ENCODE results near the gene PIRT. TPM values are rescaled to one million over a fixed set of nuclear protein-coding genes. Genes with fewer than 3 reads are reported as not detected.

PIRT gene
- not detected for polyA plus RNA-seq (2013, experiment 1 of 2)
- polyA plus RNA-seq (2013, experiment 2 of 2): not detected

DNA sequence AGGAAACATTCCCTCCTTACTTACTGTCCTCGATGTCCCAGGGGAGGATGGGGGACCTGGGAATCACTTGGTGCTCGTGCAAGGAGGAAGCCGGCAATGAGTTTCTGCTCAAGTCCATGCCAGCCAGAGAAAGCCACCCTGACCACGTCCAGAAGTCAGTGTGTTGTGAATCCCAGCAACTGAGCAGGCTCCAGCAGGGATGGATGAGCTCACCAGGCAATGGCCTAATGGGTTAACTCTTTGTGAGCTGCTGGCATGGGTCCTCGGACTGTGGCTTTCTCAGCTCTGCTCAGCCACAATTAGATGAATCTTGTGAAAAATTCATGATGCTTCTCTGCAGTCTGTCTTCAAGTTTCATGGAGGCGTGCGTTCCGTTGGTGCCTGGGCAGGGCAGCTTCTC lies at the start of gene PIRT:
TSS of gene PIRT (minus strand) at position 167 of the 400 bp plus-strand sequence. CDS start 12,442 bp downstream, outside the sequence.
- H3K27me3 ChIP-seq (ENCODE audit: control insufficient read depth in 1 of 2, insufficient read depth in 1 of 2, low read length in 2 of 2): peaks cover 0 to 15% of the 10 kb centered on the region in 2 experiments
- no peak within 1 kb of the TSS for H3K9ac ChIP-seq (ENCODE audit: low read length)
- DNase-seq: no peak
- no peaks in the 10 kb centered on the region for H3K36me3 ChIP-seq (ENCODE audit: control insufficient read depth in 1 of 2, insufficient read depth in 2 of 2, low read depth in 1 of 2, low read length in 2 of 2)
- no peak within 1 kb of the TSS for H3K27ac ChIP-seq (ENCODE audit: low read length, poor library complexity, severe bottlenecking)
- H2AK5ac ChIP-seq (ENCODE audit: low read length, severe bottlenecking): no peak within 1 kb of the TSS
- H3K79me1 ChIP-seq (replicated peaks; ENCODE audit: low read length, poor library complexity, severe bottlenecking): no peaks in the 10 kb centered on the region
- no peak within 1 kb of the TSS for H3K14ac ChIP-seq (ENCODE audit: low read length in 2 of 2)
- H3K4ac ChIP-seq (ENCODE audit: low read depth in 1 of 2, low read length in 2 of 2): no peak within 1 kb of the TSS
- H2BK120ac ChIP-seq (ENCODE audit: low read depth, low read length): no peak within 1 kb of the TSS
- H3K4me1 ChIP-seq (ENCODE audit: control insufficient read depth, insufficient read depth, low read depth, low read length): no peaks in the 10 kb centered on the region
- no peak within 1 kb of the TSS for H3K23ac ChIP-seq (ENCODE audit: low read length in 2 of 2)
- H3K9me3 ChIP-seq (ENCODE audit: control insufficient read depth, low read length): no peaks in the 10 kb centered on the region
- H2BK12ac ChIP-seq (ENCODE audit: low read length in 2 of 2): no peak within 1 kb of the TSS
- no peak within 1 kb of the TSS for H3K4me3 ChIP-seq (ENCODE audit: insufficient read depth in 1 of 2, low read depth in 1 of 2, low read length in 2 of 2)
- no peak within 1 kb of the TSS for H2BK15ac ChIP-seq (ENCODE audit: low read depth, poor library complexity, severe bottlenecking)
- H4K8ac ChIP-seq (ENCODE audit: low read length): no peak within 1 kb of the TSS
- H3K18ac ChIP-seq (ENCODE audit: low read depth in 1 of 2, low read length in 2 of 2): no peak within 1 kb of the TSS
- WGBS: 70% methylated on average over 8 of the region's 8 CpGs
- H2BK5ac ChIP-seq (ENCODE audit: low read depth, low read length, poor library complexity, severe bottlenecking): no peak within 1 kb of the TSS
- H2AFZ ChIP-seq (ENCODE audit: low read depth, low read length): no peak within 1 kb of the TSS
- H4K91ac ChIP-seq (ENCODE audit: low read length): no peak within 1 kb of the TSS
- no peak within 1 kb of the TSS for H3K4me2 ChIP-seq (ENCODE audit: low read length, poor library complexity, severe bottlenecking)

DNA sequence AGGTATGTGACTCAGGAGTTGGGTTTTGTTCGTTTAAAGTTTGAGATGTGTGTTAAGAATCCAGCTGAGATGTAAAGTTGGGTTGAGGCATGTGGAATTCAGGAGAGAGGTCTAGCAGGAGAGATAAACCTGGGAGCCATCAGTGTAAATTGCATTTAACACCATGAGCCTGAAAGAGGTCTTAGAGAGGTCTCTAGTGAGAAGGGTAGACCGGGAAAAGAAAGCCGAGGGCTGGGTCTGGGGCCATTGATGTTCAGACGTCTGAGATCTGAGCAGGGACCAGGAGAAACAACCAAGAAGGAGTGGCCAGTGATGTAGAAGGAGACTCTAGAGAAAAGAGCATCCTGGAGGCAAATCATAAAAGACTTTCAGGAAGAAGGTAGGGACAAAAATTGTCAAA lies 44.1 kb upstream of the PIRT start:
- Histone ChIP-seq H3K36me3 (ENCODE audit: control insufficient read depth in 1 of 2, insufficient read depth in 2 of 2, low read depth in 1 of 2, low read length in 2 of 2) (no peaks in the 10 kb centered on the region), H3K27me3 (ENCODE audit: control insufficient read depth in 1 of 2, insufficient read depth in 1 of 2, low read length in 2 of 2) (peaks cover 0 to 32% of the 10 kb centered on the region in 2 experiments), H3K79me1 (replicated peaks; ENCODE audit: low read length, poor library complexity, severe bottlenecking) (no peaks in the 10 kb centered on the region), H3K4ac (ENCODE audit: low read depth in 1 of 2, low read length in 2 of 2) (no peak overlapping the region), H2BK15ac (ENCODE audit: low read depth, poor library complexity, severe bottlenecking) (no peak overlapping the region), H2AFZ (ENCODE audit: low read depth, low read length) (no peak overlapping the region), H3K4me1 (ENCODE audit: control insufficient read depth, insufficient read depth, low read depth, low read length) (no peaks in the 10 kb centered on the region), H4K8ac (ENCODE audit: low read length) (no peak overlapping the region), H3K4me3 (ENCODE audit: insufficient read depth in 1 of 2, low read depth in 1 of 2, low read length in 2 of 2) (no peak overlapping the region), H3K4me2 (ENCODE audit: low read length, poor library complexity, severe bottlenecking) (no peak overlapping the region), H3K14ac (ENCODE audit: low read length in 2 of 2) (no peak overlapping the region), H2BK120ac (ENCODE audit: low read depth, low read length) (no peak overlapping the region), H3K9me3 (ENCODE audit: control insufficient read depth, low read length) (no peaks in the 10 kb centered on the region), H2AK5ac (ENCODE audit: low read length, severe bottlenecking) (no peak overlapping the region), H2BK5ac (ENCODE audit: low read depth, low read length, poor library complexity, severe bottlenecking) (no peak overlapping the region), H4K91ac (ENCODE audit: low read length) (no peak overlapping the region), H3K27ac (ENCODE audit: low read length, poor library complexity, severe bottlenecking) (no peak overlapping the region), H2BK12ac (ENCODE audit: low read length in 2 of 2) (no peak overlapping the region), H3K18ac (ENCODE audit: low read depth in 1 of 2, low read length in 2 of 2) (no peak overlapping the region), H3K9ac (ENCODE audit: low read length) (no peak overlapping the region), H3K23ac (ENCODE audit: low read length in 2 of 2) (no peak overlapping the region)
- WGBS: 34% methylated on average over 4 of the region's 4 CpGs
- DNase-seq: no peak

DNA sequence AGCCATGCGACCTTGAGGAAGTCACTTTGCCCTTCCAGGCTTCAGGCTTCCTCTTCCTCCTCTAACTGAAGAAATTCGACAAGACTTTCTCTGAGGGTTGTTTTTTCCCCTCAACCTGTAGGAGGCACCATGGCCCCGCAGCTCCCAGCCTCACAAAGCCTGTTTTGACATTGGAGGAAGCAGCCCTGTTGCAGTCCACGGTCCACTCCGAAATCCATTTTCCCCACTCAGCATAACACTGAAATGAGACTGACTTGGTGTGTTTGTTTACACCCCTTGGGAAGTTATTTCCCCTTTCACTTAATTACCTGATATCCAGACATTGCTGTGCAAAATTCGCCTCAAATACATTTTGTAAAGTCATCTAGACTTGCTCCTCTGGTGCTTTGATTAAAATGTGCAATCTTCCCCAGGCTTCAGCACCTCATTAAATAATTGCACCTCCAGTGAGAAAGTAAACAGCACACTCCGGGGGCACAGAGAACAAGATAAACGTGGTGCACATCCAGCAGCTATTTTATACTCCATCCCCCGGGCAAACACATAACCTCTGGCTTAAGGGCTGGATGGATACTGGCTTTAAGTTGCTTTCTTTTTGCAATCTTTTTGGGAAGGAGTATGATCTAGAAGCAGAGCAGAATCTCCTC lies 41.4 kb upstream of the PIRT start:
- Histone ChIP-seq H3K18ac (ENCODE audit: low read depth in 1 of 2, low read length in 2 of 2) (no peak overlapping the region), H4K91ac (ENCODE audit: low read length) (no peak overlapping the region), H4K8ac (ENCODE audit: low read length) (no peak overlapping the region), H3K4me2 (ENCODE audit: low read length, poor library complexity, severe bottlenecking) (no peak overlapping the region), H3K23ac (ENCODE audit: low read length in 2 of 2) (no peak overlapping the region), H3K9me3 (ENCODE audit: control insufficient read depth, low read length) (no peaks in the 10 kb centered on the region), H3K36me3 (ENCODE audit: control insufficient read depth in 1 of 2, insufficient read depth in 2 of 2, low read depth in 1 of 2, low read length in 2 of 2) (no peaks in the 10 kb centered on the region), H3K27me3 (ENCODE audit: control insufficient read depth in 1 of 2, insufficient read depth in 1 of 2, low read length in 2 of 2) (peaks cover 0 to 39% of the 10 kb centered on the region in 2 experiments), H2BK15ac (ENCODE audit: low read depth, poor library complexity, severe bottlenecking) (no peak overlapping the region), H2AFZ (ENCODE audit: low read depth, low read length) (no peak overlapping the region), H3K79me1 (replicated peaks; ENCODE audit: low read length, poor library complexity, severe bottlenecking) (no peaks in the 10 kb centered on the region), H3K9ac (ENCODE audit: low read length) (no peak overlapping the region), H3K4me1 (ENCODE audit: control insufficient read depth, insufficient read depth, low read depth, low read length) (no peaks in the 10 kb centered on the region), H3K4me3 (ENCODE audit: insufficient read depth in 1 of 2, low read depth in 1 of 2, low read length in 2 of 2) (no peak overlapping the region), H2BK12ac (ENCODE audit: low read length in 2 of 2) (no peak overlapping the region), H2AK5ac (ENCODE audit: low read length, severe bottlenecking) (no peak overlapping the region), H2BK120ac (ENCODE audit: low read depth, low read length) (no peak overlapping the region), H2BK5ac (ENCODE audit: low read depth, low read length, poor library complexity, severe bottlenecking) (no peak overlapping the region), H3K14ac (ENCODE audit: low read length in 2 of 2) (no peak overlapping the region), H3K27ac (ENCODE audit: low read length, poor library complexity, severe bottlenecking) (no peak overlapping the region), H3K4ac (ENCODE audit: low read depth in 1 of 2, low read length in 2 of 2) (no peak overlapping the region)
- DNase-seq: no peak
- WGBS: 17% methylated on average over 8 of the region's 9 CpGs

DNA sequence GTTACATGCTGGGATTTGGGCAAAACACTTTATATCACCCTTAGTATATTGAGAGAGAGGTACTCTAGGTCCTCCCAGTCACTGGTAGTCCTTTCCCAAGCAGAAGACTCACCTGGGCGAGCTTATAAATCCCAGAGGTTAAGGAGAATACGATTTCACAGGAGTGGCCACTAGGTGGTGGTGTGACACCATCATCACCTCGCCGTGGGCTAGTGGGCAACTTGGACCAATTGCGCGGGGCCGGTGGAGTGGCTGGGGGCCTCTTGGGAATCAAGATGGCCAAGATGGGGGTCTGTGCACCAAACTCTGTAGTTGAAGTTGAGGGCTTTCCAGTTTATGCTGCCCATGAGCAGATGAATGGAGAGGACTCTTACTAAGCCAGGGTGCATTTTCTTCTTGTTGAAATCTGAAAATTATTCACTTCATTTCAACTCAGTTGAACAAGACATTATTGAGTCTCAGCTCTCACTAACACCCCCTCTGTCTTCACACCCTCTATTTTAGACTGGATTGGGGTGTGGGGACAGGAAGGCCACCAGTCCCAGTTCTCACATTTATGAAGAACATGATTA lies 38.2 kb upstream of the PIRT start:
- Histone ChIP-seq H3K9ac (ENCODE audit: low read length) (no peak overlapping the region), H3K18ac (ENCODE audit: low read depth in 1 of 2, low read length in 2 of 2) (no peak overlapping the region), H3K4me1 (ENCODE audit: control insufficient read depth, insufficient read depth, low read depth, low read length) (no peaks in the 10 kb centered on the region), H3K79me1 (replicated peaks; ENCODE audit: low read length, poor library complexity, severe bottlenecking) (no peaks in the 10 kb centered on the region), H3K27me3 (ENCODE audit: control insufficient read depth in 1 of 2, insufficient read depth in 1 of 2, low read length in 2 of 2) (peaks cover 0 to 45% of the 10 kb centered on the region in 2 experiments), H2BK5ac (ENCODE audit: low read depth, low read length, poor library complexity, severe bottlenecking) (no peak overlapping the region), H3K27ac (ENCODE audit: low read length, poor library complexity, severe bottlenecking) (no peak overlapping the region), H4K8ac (ENCODE audit: low read length) (no peak overlapping the region), H3K23ac (ENCODE audit: low read length in 2 of 2) (no peak overlapping the region), H3K4me2 (ENCODE audit: low read length, poor library complexity, severe bottlenecking) (no peak overlapping the region), H2BK15ac (ENCODE audit: low read depth, poor library complexity, severe bottlenecking) (no peak overlapping the region), H2AFZ (ENCODE audit: low read depth, low read length) (no peak overlapping the region), H3K4ac (ENCODE audit: low read depth in 1 of 2, low read length in 2 of 2) (no peak overlapping the region), H3K9me3 (ENCODE audit: control insufficient read depth, low read length) (no peaks in the 10 kb centered on the region), H2AK5ac (ENCODE audit: low read length, severe bottlenecking) (no peak overlapping the region), H3K4me3 (ENCODE audit: insufficient read depth in 1 of 2, low read depth in 1 of 2, low read length in 2 of 2) (no peak overlapping the region), H3K14ac (ENCODE audit: low read length in 2 of 2) (no peak overlapping the region), H3K36me3 (ENCODE audit: control insufficient read depth in 1 of 2, insufficient read depth in 2 of 2, low read depth in 1 of 2, low read length in 2 of 2) (no peaks in the 10 kb centered on the region), H2BK120ac (ENCODE audit: low read depth, low read length) (no peak overlapping the region), H4K91ac (ENCODE audit: low read length) (no peak overlapping the region), H2BK12ac (ENCODE audit: low read length in 2 of 2) (no peak overlapping the region)
- peak; percentile 12 for DNase-seq
- WGBS: 24% methylated on average over 7 of the region's 7 CpGs
